ENCODE measurements around the gene SYN1.
A peak's percentile ranks its signal among the peaks of the same experiment; 100 is the strongest.

DNA sequence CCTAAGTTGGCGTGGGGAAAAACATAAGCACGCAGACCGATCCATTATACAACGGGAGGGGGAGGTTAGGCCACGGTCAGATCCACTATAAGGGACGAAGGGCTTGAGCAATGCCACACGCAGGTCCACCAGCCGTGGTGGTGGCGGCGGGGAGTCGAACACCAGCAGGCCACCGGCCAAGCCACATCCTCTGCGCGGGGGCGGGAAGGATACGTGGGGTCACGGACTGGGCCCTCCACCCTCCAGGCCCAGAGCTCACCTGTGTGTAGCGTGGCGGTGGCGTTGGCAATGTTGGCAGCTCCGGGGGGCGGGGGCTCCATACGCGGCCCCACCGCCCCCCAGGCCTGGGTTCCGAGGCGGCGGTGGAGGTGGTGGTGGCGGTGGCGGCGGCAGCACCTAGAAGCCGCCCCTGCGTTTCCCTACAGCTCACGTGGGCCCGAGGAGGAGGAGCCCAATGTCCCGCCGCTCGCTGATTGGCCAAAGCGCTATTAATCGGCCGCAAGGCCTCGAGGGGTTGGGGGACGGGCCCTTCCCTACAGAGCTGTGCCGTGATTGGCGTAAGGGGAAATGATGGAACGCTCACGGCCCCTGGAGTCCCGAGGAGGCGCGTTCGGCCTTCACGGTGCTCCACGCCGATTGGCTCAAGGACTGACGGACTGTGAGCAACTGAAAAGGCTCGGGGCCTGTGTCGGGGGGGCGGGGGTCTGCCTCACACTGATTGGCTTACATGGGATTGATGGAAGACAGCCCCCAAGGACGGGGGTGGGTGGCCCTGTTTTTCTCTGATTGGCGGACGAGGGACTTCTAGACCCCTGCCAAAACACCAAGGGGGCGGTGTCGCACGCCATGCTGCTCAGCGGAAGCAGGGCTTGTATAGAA is 30.7 kb upstream of the SYN1 start, which contains the start of gene ELK1:
- TF ChIP-seq REST (IDR thresholded peaks at IDR 0.05) (no peak), SREBF2 (IDR thresholded peaks at IDR 0.05) (no peak), ELK1 (IDR thresholded peaks at IDR 0.05; ENCODE audit: low read depth, low read length) (no peak), CTCF (IDR thresholded peaks at IDR 0.05) (no peak), MYC (IDR thresholded peaks at IDR 0.05; ENCODE audit: borderline replicate concordance, low read length) (peak; percentile 24; the same call in 1 of the 2 replicates), HOXA7 (CRISPR knock-in tag; IDR thresholded peaks at IDR 0.05) (no peak), EP300 (IDR thresholded peaks at IDR 0.05) (no peak), RNF2 (IDR thresholded peaks at IDR 0.05; ENCODE audit: borderline replicate concordance, low read depth) (no peak), POLR2A (IDR thresholded peaks at IDR 0.05; ENCODE audit: low read length) (peak; percentile 32), HDAC2 (IDR thresholded peaks at IDR 0.05) (no peak), CBX2 (IDR thresholded peaks at IDR 0.05; ENCODE audit: borderline replicate concordance, low read depth) (no peak), RCOR1 (IDR thresholded peaks at IDR 0.05; ENCODE audit: low read depth, low read length) (no peak), MAFK (IDR thresholded peaks at IDR 0.05; ENCODE audit: partially characterized antibody) (no peak)

Data from A549 (cell line).